HEK293T (cell line): ENCODE measurements around the gene LHPP.

Experiments used
- ARNT ChIP-seq: fragments of 450-650 bp; IDR thresholded peaks from 2 replicates; pipeline ENCODE4 v1.6.1; 2017; ENCODE audit warnings: mild to moderate bottlenecking
- BHLHE40 ChIP-seq: fragments of 450-650 bp; IDR thresholded peaks from 2 replicates; pipeline ENCODE4 v1.6.1; 2016; ENCODE audit warnings: mild to moderate bottlenecking, moderate library complexity, borderline replicate concordance
- CTBP1 ChIP-seq: fragments of 450-650 bp; IDR thresholded peaks from 2 replicates; pipeline ENCODE4 v1.6.1; 2016; ENCODE audit warnings: borderline replicate concordance
- ELF4 ChIP-seq: fragments of 450-650 bp; IDR thresholded peaks from 2 replicates; pipeline ENCODE4 v1.6.1; 2017; ENCODE audit warnings: antibody characterized with exemption
- FOXA1 ChIP-seq: fragments of 450-650 bp; IDR thresholded peaks from 2 replicates; pipeline ENCODE4 v1.6.1; 2016; ENCODE audit warnings: mild to moderate bottlenecking
- FOXK2 ChIP-seq: fragments of 450-650 bp; IDR thresholded peaks from 2 replicates; pipeline ENCODE4 v1.6.1; 2016; ENCODE audit warnings: mild to moderate bottlenecking
- FOXM1 ChIP-seq: fragments of 450-650 bp; IDR thresholded peaks from 2 replicates; pipeline ENCODE4 v1.6.1; 2017; ENCODE audit warnings: mild to moderate bottlenecking, borderline replicate concordance
- HDGF ChIP-seq: fragments of 450-650 bp; IDR thresholded peaks from 2 replicates; pipeline ENCODE4 v1.6.1; 2017; ENCODE audit warnings: antibody characterized with exemption, borderline replicate concordance
- SP1 ChIP-seq: fragments of 450-650 bp; IDR thresholded peaks from 2 replicates; pipeline ENCODE4 v1.6.1; 2017
- SUZ12 ChIP-seq: fragments of 450-650 bp; IDR thresholded peaks from 2 replicates; pipeline ENCODE4 v1.6.1; 2016; ENCODE audit warnings: mild to moderate bottlenecking
- TARDBP ChIP-seq: fragments of 450-650 bp; IDR thresholded peaks from 2 replicates; pipeline ENCODE4 v1.6.1; 2016
- ZNF384 ChIP-seq: fragments of 450-650 bp; IDR thresholded peaks from 2 replicates; pipeline ENCODE4 v1.6.1; 2016
- TF ChIP-seq, protein P1 (sequence below): fragments of 450-650 bp; IDR thresholded peaks from 2 replicates; pipeline ENCODE4 v1.6.1; 2016

DNA sequence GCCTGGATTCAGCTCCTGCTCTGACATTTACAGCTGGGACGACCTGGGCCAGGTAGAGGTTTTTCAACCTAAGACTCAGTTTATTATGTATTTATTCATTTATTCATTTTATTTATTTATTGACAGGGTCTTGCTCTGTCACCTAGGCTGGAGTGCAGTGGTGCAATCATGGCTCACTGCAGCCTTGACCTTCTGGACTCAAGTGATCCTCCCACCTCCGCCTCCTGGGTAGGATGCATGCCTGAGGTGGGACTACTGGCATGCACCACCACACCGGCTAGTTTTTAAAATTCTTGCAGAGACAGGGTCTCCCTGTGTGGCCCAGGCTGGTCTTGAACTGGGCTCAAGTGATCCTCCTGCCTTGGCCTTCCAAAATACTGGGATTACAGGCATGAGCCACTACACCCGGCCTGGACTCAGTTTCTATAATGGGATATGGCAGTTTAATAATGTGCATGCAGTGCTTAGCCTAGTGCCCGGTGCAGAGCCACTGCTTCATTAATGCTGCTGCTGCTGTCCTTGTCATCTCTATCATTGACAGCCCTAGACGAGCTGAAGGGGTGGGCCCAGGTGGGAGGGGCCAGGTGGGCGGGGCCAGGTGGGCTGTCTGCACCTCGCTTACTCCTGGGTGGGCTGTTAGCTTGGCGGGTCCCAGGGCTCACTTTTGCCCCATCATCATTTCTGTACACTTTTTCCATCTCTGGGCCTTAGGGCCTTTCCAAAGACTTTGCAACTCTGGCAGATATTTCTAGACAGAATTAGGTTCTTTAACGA, 92.6 kb downstream of the LHPP start:
- no peak for TF ChIP-seq FOXM1
- TF ChIP-seq CTBP1: no peak
- TF ChIP-seq ELF4: no peak
- no peak for TF ChIP-seq SUZ12
- no peak for TF ChIP-seq FOXA1
- TF ChIP-seq HDGF: no peak
- TF ChIP-seq SP1: no peak
- no peak for TF ChIP-seq ARNT
- no peak for TF ChIP-seq BHLHE40
- no peak for TF ChIP-seq TARDBP
- TF ChIP-seq, protein P1, sequence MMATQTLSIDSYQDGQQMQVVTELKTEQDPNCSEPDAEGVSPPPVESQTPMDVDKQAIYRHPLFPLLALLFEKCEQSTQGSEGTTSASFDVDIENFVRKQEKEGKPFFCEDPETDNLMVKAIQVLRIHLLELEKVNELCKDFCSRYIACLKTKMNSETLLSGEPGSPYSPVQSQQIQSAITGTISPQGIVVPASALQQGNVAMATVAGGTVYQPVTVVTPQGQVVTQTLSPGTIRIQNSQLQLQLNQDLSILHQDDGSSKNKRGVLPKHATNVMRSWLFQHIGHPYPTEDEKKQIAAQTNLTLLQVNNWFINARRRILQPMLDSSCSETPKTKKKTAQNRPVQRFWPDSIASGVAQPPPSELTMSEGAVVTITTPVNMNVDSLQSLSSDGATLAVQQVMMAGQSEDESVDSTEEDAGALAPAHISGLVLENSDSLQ: no peak
- no peak for TF ChIP-seq FOXK2
- TF ChIP-seq ZNF384: no peak
